Activated T-helper 1 cell treated with anti-CD3 and anti-CD28 coated beads, Interleukin-12 subunit alpha, Interleukin-12 subunit beta, Interleukin-2, Interleukin-4 antibody, amounts not matched to agents 30 ng/mL and 10 ng/mL and 1 ng/mL, durations not matched to agents 14 hours and 24 hours and 36 hours (primary cell): Measurements from ENCODE around the gene ISOC2. TPM values are rescaled to one million over a fixed set of nuclear protein-coding genes. Genes with fewer than 3 reads are reported as not detected.
"Not testable (repeated sequence)": the region's sequence is repeated elsewhere in the genome, so short reads cannot be mapped to it uniquely, and the experiment has no call there.

Experiments used
- DNase-seq: peaks from one replicate; pipeline ENCODE4 v3.0.0; 2021; ENCODE audit warnings: low spot score
- H3K27ac Mint-ChIP-seq: one replicate; pipeline ENCODE4 v1.8.0; 2021; ENCODE audit warnings: mild to moderate bottlenecking, mixed read lengths
- H3K27me3 Mint-ChIP-seq: one replicate; pipeline ENCODE4 v1.8.0; 2022; ENCODE audit warnings: mild to moderate bottlenecking, moderate library complexity, mixed read lengths; ENCODE audit not compliant: insufficient read depth
- H3K36me3 Mint-ChIP-seq: one replicate; pipeline ENCODE4 v1.8.0; 2021; ENCODE audit warnings: low read depth, mixed read lengths
- H3K4me1 Mint-ChIP-seq: one replicate; pipeline ENCODE4 v1.8.0; 2021; ENCODE audit warnings: low read depth, mixed read lengths
- H3K4me3 Mint-ChIP-seq: one replicate; pipeline ENCODE4 v1.8.0; 2021; ENCODE audit warnings: mild to moderate bottlenecking, moderate library complexity, mixed read lengths
- H3K9me3 Mint-ChIP-seq: one replicate; pipeline ENCODE4 v1.8.0; 2021; ENCODE audit warnings: mixed read lengths
- intact Hi-C: fragments of 100-400 bp; cut with micrococcal nuclease; formaldehyde crosslinking; loops from one replicate; pipeline ENCODE4 v1.15.1; 2024
- total RNA-seq: library from RNA; stranded (reverse); gene quantifications from 2 replicates; pipeline ENCODE4 v1.2.3, GENCODE V29; 2022

Gene ISOC2
- total RNA-seq, 1 donor from 2014 or later: 34.3 TPM

DNA sequence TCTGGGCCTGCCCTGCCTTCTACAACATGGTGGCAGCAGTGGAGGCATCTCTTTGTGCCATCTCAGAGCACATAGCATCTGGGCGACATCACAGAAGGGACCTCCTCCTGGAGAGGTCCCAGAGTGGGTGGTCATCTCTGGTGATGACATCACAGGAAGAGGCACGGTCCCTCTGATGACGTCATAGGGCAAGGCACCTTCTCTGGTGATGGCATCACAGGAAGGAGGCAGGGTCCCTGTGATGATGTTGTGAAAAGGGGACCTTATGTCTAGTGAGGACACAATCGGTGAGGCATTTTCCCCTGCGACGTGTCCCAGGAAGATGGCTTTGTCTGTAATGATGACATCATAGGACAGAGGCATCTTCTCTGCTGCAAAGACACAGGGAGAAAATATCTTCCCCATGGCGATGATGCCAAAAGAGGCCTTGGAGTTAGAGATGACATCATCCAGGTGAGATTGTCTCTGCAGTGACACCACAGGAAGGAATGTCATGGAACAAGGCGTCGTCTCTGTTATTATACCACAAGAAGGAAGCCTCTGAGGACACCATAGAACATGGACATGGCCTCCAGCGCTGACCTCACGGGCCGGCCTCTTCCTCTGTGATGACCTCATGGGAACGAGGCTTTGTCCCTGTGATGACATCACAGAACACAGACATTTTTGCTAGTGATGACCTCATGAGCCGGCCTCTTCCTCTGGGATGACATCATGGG, 29.0 kb downstream of the ISOC2 start:
- no peaks in the 10 kb centered on the region for H3K36me3 Mint-ChIP-seq
- intact Hi-C loops: no loop called here
- peaks cover 7% of the 10 kb centered on the region for H3K4me1 Mint-ChIP-seq
- H3K27me3 Mint-ChIP-seq: peaks cover 6% of the 10 kb centered on the region
- no peak overlapping the region for H3K4me3 Mint-ChIP-seq
- no peak overlapping the region for H3K27ac Mint-ChIP-seq
- no peak for DNase-seq
- no peaks in the 10 kb centered on the region for H3K9me3 Mint-ChIP-seq

- H3K27ac Mint-ChIP-seq: no peak overlapping the region
- intact Hi-C loops: no loop called here
- H3K36me3 Mint-ChIP-seq: no peaks in the 10 kb centered on the region
- H3K4me3 Mint-ChIP-seq: no peak overlapping the region
- no peaks in the 10 kb centered on the region for H3K4me1 Mint-ChIP-seq
- H3K27me3 Mint-ChIP-seq: peaks cover 2% of the 10 kb centered on the region
- H3K9me3 Mint-ChIP-seq: no peaks in the 10 kb centered on the region
- DNase-seq: no peak
These were observed 30.3 kb downstream of the ISOC2 start for GRCh38 chr19:55431183-55431582.

DNA sequence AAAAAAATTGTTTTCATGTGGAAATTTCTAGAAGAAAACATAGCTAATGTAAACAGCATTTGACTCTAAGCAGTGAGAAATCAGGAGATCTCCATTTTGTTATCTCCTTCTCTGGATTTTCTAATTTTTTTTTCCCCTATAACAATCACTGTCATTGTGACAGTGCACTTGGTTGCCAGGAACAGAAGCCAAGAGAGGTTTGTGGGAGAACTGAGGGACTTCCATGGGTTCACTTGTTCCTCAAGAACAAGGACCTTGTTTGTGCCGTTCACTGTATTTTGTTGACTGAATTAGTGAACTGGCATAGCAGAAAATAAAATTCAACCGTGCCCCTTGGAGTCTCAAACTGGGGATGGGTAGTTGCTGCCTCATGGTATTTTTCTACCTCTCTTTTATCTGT, 35.4 kb downstream of the ISOC2 start:
- H3K36me3 Mint-ChIP-seq: no peaks in the 10 kb centered on the region
- H3K27ac Mint-ChIP-seq: no peak overlapping the region
- H3K4me3 Mint-ChIP-seq: no peak overlapping the region
- H3K9me3 Mint-ChIP-seq: no peaks in the 10 kb centered on the region
- intact Hi-C loops: no loop called here
- peaks cover 13% of the 10 kb centered on the region for H3K27me3 Mint-ChIP-seq
- peaks cover 7% of the 10 kb centered on the region for H3K4me1 Mint-ChIP-seq
- DNase-seq: no peak

DNA sequence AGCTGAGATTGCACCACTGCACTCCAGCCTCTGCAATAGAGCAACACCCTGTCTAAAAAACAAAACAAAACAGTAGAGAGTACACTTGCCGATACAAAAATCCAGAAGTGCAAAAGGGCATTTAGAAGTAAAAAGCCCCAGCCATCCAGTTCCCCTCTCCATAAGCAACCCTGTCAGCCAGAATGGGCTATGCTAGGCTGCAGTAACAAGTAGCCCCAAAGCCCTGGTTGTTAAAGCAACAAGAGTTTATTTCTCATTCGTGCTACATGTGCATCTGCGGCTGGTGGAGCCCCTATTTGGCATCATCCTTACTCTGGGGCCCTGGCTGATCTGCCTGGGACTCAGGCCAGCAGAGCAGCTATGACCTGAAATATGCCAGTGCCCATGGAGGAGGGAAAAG, 36.9 kb downstream of the ISOC2 start:
- Mint-ChIP-seq H3K27me3 (peaks cover 12% of the 10 kb centered on the region), H3K36me3 (no peaks in the 10 kb centered on the region), H3K9me3 (no peaks in the 10 kb centered on the region), H3K4me1 (peaks cover 8% of the 10 kb centered on the region), H3K4me3 (no peak overlapping the region), H3K27ac (no peak overlapping the region)
- intact Hi-C loops: no loop called here
- no peak for DNase-seq

GRCh38 chr19:55423225-55424005, 38.0 kb downstream of the ISOC2 start:
- peaks cover 12% of the 10 kb centered on the region for H3K27me3 Mint-ChIP-seq
- DNase-seq: no peak
- H3K27ac Mint-ChIP-seq: no peak overlapping the region
- no peak overlapping the region for H3K4me3 Mint-ChIP-seq
- H3K4me1 Mint-ChIP-seq: peaks cover 8% of the 10 kb centered on the region
- no peaks in the 10 kb centered on the region for H3K36me3 Mint-ChIP-seq
- no peaks in the 10 kb centered on the region for H3K9me3 Mint-ChIP-seq
- intact Hi-C loops: no loop called here

DNA sequence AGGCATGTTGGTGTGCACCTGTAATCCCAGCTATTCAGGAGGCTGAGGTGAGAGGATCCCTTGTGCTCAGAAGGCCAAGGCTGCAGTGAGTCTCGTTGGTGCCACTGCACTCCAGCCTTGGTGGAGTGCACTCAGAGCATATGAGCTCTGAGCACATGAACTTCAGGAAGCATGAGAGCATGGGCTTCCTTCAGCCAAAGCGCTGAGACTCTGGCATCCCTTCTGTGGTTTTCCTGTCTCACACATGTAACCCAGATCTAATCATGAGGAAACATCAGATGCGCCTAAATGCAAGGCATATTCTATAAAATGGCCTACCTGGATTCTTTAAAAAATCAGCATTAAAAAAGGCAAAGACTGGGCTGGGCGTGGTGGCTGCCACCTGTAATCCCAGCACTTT, 40.2 kb downstream of the ISOC2 start:
- intact Hi-C loops, H3K4me3 Mint-ChIP-seq, DNase-seq, H3K27ac Mint-ChIP-seq, H3K9me3 Mint-ChIP-seq, H3K4me1 Mint-ChIP-seq, H3K36me3 Mint-ChIP-seq: not testable (repeated sequence)
- H3K27me3 Mint-ChIP-seq: peaks cover 12% of the 10 kb centered on the region

GRCh38 chr19:55419624-55420236, 41.7 kb downstream of the ISOC2 start:
- Mint-ChIP-seq H3K36me3 (no peaks in the 10 kb centered on the region), H3K27ac (no peak overlapping the region), H3K4me1 (peaks cover 8% of the 10 kb centered on the region), H3K27me3 (peaks cover 15% of the 10 kb centered on the region), H3K4me3 (no peak overlapping the region), H3K9me3 (no peaks in the 10 kb centered on the region)
- DNase-seq: no peak
- intact Hi-C loops: loop anchor here (5.0 kb wide), 1 partner anchor 207 kb away; no protein-coding TSS in a partner anchor

- intact Hi-C loops: loop anchor here (5.0 kb wide), 1 partner anchor 207 kb away; no protein-coding TSS in a partner anchor
- H3K27ac Mint-ChIP-seq: no peak overlapping the region
These were observed 42.3 kb downstream of the ISOC2 start for GRCh38 chr19:55419103-55419502.

GRCh38 chr19:55418185-55418584, 43.3 kb downstream of the ISOC2 start:
- no peaks in the 10 kb centered on the region for H3K9me3 Mint-ChIP-seq
- H3K27me3 Mint-ChIP-seq: peaks cover 13% of the 10 kb centered on the region
- intact Hi-C loops: loop anchor here (1.0 to 5.0 kb wide), 4 partner anchors 116 to 277 kb away; no protein-coding TSS in a partner anchor
- H3K4me1 Mint-ChIP-seq: peaks cover 8% of the 10 kb centered on the region
- DNase-seq: peak; percentile 37
- H3K36me3 Mint-ChIP-seq: no peaks in the 10 kb centered on the region
- no peak overlapping the region for H3K27ac Mint-ChIP-seq
- H3K4me3 Mint-ChIP-seq: no peak overlapping the region

More at GRCh38 chr19:55419103-55419502, 42.3 kb downstream of the ISOC2 start:
- Mint-ChIP-seq H3K9me3 (no peaks in the 10 kb centered on the region), H3K27me3 (peaks cover 16% of the 10 kb centered on the region), H3K36me3 (no peaks in the 10 kb centered on the region), H3K4me1 (peaks cover 8% of the 10 kb centered on the region), H3K4me3 (no peak overlapping the region)
- DNase-seq: no peak

DNA sequence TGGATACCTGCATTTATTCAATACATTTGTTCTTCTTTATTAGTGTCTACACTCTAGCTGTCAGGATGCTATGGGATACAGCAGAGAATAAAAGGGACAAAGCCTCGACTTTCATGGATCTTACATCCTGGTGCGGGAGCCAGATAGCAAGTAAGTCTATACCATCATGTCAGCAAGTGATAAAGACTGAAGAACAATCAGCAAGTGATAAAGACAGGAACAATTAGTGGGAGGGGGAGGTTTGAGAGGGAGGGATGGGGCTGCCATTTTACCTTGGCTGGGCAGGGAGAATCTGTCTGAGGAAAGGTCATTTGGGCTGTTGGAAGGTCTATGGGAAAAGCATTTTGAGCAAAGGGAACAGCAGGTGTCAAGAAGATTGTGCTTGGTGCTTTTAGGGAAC, 51.3 kb downstream of the ISOC2 start:
- H3K27ac Mint-ChIP-seq: no peak overlapping the region
- peaks cover 25% of the 10 kb centered on the region for H3K36me3 Mint-ChIP-seq
- H3K9me3 Mint-ChIP-seq: peaks cover 13% of the 10 kb centered on the region
- peaks cover 26% of the 10 kb centered on the region for H3K4me1 Mint-ChIP-seq
- intact Hi-C loops: no loop called here
- H3K27me3 Mint-ChIP-seq: peaks cover 10% of the 10 kb centered on the region
- DNase-seq: no peak
- H3K4me3 Mint-ChIP-seq: no peak overlapping the region

DNA sequence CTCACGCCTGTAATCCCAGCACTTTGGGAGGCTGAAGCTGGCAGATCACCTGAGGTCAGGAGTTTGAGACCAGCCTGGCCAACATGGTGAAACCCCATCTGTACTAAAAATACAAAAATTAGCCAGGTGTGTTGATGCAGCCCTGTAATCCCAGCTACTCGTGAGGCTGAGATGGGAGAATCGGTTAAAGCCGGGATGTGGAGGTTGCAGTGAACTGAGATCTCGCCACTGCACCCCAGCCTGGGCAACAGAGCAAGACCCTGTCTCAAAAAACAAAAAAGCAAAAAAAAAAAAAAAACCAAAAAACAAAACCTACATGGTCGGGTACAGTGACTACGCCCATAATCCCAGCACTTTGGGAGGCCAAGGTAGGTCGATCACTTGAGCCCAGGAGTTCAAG, 52.3 kb downstream of the ISOC2 start:
- DNase-seq, H3K27me3 Mint-ChIP-seq: not testable (repeated sequence)
- intact Hi-C loops: loop anchor here (5.0 kb wide), 2 partner anchors 233 to 327 kb away; partner anchors contain the start of genes ZNF580 and ZNF581
- Mint-ChIP-seq H3K9me3 (peaks cover 13% of the 10 kb centered on the region), H3K4me1 (peaks cover 26% of the 10 kb centered on the region), H3K4me3 (peak overlapping the region; percentile 93), H3K36me3 (peaks cover 25% of the 10 kb centered on the region), H3K27ac (peak overlapping the region; percentile 71)

- Mint-ChIP-seq H3K27ac (peak overlapping the region; percentile 97), H3K4me1 (peaks cover 26% of the 10 kb centered on the region), H3K4me3 (peak overlapping the region; percentile 93), H3K9me3 (peaks cover 13% of the 10 kb centered on the region), H3K27me3 (peaks cover 6% of the 10 kb centered on the region), H3K36me3 (peaks cover 29% of the 10 kb centered on the region)
- no peak for DNase-seq
- intact Hi-C loops: loop anchor here (1.0 to 5.0 kb wide), 12 partner anchors 23 to 959 kb away; partner anchors contain the start of genes FIZ1, HSPBP1, ISOC2 and KMT5C
These were observed 52.9 kb downstream of the ISOC2 start for GRCh38 chr19:55408533-55408872.
